A549 (cell line): ENCODE results near the gene KCNN3. TPM values are rescaled to one million over a fixed set of nuclear protein-coding genes. Genes with fewer than 3 reads are reported as not detected.

Source experiments
- ATAC-seq, 2 experiments: fragments of 200-7000 bp in 1 of 2; fragments of >200 bp in 1 of 2; cut with Nextera tagmentation in 1 of 2; cut with Tn5 transposase in 1 of 2; 3 replicates each; pipeline versions ENCODE4 v1.8.0 to v1.9.1; 2018 to 2020; ENCODE audit warnings: mild to moderate bottlenecking in 1 of 2, moderate library complexity in 1 of 2
- CTCF ChIA-PET: fragments of 300-600 bp; sonication (Branson Sonifier 250); formaldehyde crosslinking; extraction: SDS; loops from one replicate; lab custom pipeline; 2021; ENCODE audit warnings: antibody characterized with exemption, inconsistent platforms; lab: Yijun Ruan, JAX
- POLR2A ChIA-PET: fragments of 350-600 bp; formaldehyde crosslinking; extraction: SDS; loops from one replicate; lab custom pipeline; 2021; ENCODE audit warnings: antibody characterized with exemption, inconsistent platforms; lab: Yijun Ruan, JAX
- DNase-seq, 2 experiments: peaks; one replicate each; pipeline versions ENCODE4 v3.0.0 to v3.0.0-alpha.2; 2011 to 2016; ENCODE audit warnings: low read depth in 1 of 2, low spot score in 1 of 2
- FAIRE-seq: peaks from 2 replicates; lab custom pipeline; 2011; peaks lifted over from hg19 to GRCh38; lab: Jason Lieb, UNC
- H3K27ac ChIP-seq, 2 experiments: fragments of >200 bp; sonication (Bioruptor Twin); formaldehyde crosslinking; 3 replicates each; pipeline ENCODE4 v1.5.1; 2016 to 2017
- H3K4me1 ChIP-seq: fragments of >200 bp; sonication (Bioruptor Twin); formaldehyde crosslinking; 3 replicates; pipeline ENCODE4 v1.6.1; 2016
- H3K4me2 ChIP-seq: fragments of >200 bp; sonication (Bioruptor Twin); formaldehyde crosslinking; 3 replicates; pipeline ENCODE4 v1.6.1; 2016
- H3K4me3 ChIP-seq: fragments of >200 bp; sonication (Bioruptor Twin); formaldehyde crosslinking; 3 replicates; pipeline ENCODE4 v1.5.1; 2016
- H3K9me3 ChIP-seq: fragments of >200 bp; sonication (Bioruptor Twin); formaldehyde crosslinking; 3 replicates; pipeline ENCODE4 v1.6.1; 2016
- ATOH8 ChIP-seq: fragments of 250-450 bp; sonication (Bioruptor Pico); IDR thresholded peaks from 2 replicates; pipeline ENCODE4 v1.5.0; 2020; ENCODE audit warnings: low read depth, mild to moderate bottlenecking, moderate library complexity
- BCL3 ChIP-seq: fragments of >200 bp; sonication (Bioruptor Twin); formaldehyde crosslinking; IDR thresholded peaks from 3 replicates; pipeline ENCODE4 v1.6.1; 2016
- FOSB ChIP-seq: fragments of 250-450 bp; sonication (Bioruptor Pico); IDR thresholded peaks from 2 replicates; pipeline ENCODE4 v1.5.0; 2020; ENCODE audit warnings: mild to moderate bottlenecking, moderate library complexity
- FOSL2 ChIP-seq, 2 experiments: fragments of 450-650 bp in 1 of 2; fragments of >200 bp in 1 of 2; sonication (Bioruptor Twin) in 1 of 2; formaldehyde crosslinking; IDR thresholded peaks; 2 replicates each; pipeline versions ENCODE4 v1.5.0 to v1.6.1; 2016 to 2020; ENCODE audit warnings: mild to moderate bottlenecking in 1 of 2, moderate library complexity in 1 of 2
- HOXB5 ChIP-seq: fragments of 250-450 bp; sonication (Bioruptor Pico); IDR thresholded peaks from 2 replicates; pipeline ENCODE4 v1.5.0; 2020; ENCODE audit warnings: mild to moderate bottlenecking, moderate library complexity
- JUNB ChIP-seq: fragments of >200 bp; sonication (Bioruptor Twin); formaldehyde crosslinking; IDR thresholded peaks from 2 replicates; pipeline ENCODE4 v1.6.1; 2016
- MAX ChIP-seq: IDR thresholded peaks from 2 replicates; pipeline ENCODE4 v1.6.1; 2012
- NFE2L2 ChIP-seq: fragments of 150-350 bp; conservative IDR thresholded peaks from 2 replicates; pipeline ENCODE4 v1.6.1; 2014; ENCODE audit warnings: low read length
- RCOR1 ChIP-seq: fragments of 150-350 bp; IDR thresholded peaks from 2 replicates; pipeline ENCODE4 v1.6.1; 2014; ENCODE audit warnings: antibody characterized with exemption, low read length, low read depth
- RNF2 ChIP-seq: fragments of 200-600 bp; sonication (generic); IDR thresholded peaks from 2 replicates; pipeline ENCODE4 v1.6.1; 2016; ENCODE audit warnings: low read depth, mild to moderate bottlenecking, antibody characterized with exemption, moderate library complexity, borderline replicate concordance
- SMC3 ChIP-seq: fragments of >200 bp; sonication (Bioruptor Twin); formaldehyde crosslinking; IDR thresholded peaks from 3 replicates; pipeline ENCODE4 v1.6.1; 2018; ENCODE audit warnings: inconsistent platforms
- TFCP2L1 ChIP-seq: fragments of 250-450 bp; sonication (Bioruptor Pico); IDR thresholded peaks from 2 replicates; pipeline ENCODE4 v1.5.0; 2021; ENCODE audit warnings: mild to moderate bottlenecking
- ZC3H11A ChIP-seq: fragments of 450-650 bp; IDR thresholded peaks from 2 replicates; pipeline ENCODE4 v1.6.1; 2014; ENCODE audit warnings: antibody characterized with exemption, mild to moderate bottlenecking
- WGBS: methylation state at CpG from one replicate; pipeline ENCODE4 v1.1.6; 2017; ENCODE audit errors: missing lambda C conversion rate; 5-methylcytosine and 5-hydroxymethylcytosine counted together
- polyA plus RNA-seq, 4 experiments: library from polyadenylated mRNA; depleted of rRNA in 3 of 4; stranded (reverse); fragments of >200 nt; fragmentation: RNase III in 1 of 4; extraction: RNeasy Plus Mini Kit Qiagen cat#74134 plus additional on column Dnase treatment in 1 of 4; gene quantifications; 2 replicates in 3 of 4; 3 replicates in 1 of 4; pipeline ENCODE4 v1.2.3, GENCODE V29; 2011 to 2017
- TF ChIP-seq, protein P1 (sequence below): fragments of 200-600 bp; sonication (generic); IDR thresholded peaks from 2 replicates; pipeline ENCODE4 v1.6.1; 2016; ENCODE audit warnings: antibody characterized with exemption, mild to moderate bottlenecking, moderate library complexity

Gene KCNN3
- polyA plus RNA-seq, 2 of the 4 experiments (the other 2 are of a cell fraction), result 0.01 to 0.03 TPM

GRCh38 chr1:154717528-154717924 lies 152.6 kb downstream of the KCNN3 start (continued):
- TF ChIP-seq, protein P1, sequence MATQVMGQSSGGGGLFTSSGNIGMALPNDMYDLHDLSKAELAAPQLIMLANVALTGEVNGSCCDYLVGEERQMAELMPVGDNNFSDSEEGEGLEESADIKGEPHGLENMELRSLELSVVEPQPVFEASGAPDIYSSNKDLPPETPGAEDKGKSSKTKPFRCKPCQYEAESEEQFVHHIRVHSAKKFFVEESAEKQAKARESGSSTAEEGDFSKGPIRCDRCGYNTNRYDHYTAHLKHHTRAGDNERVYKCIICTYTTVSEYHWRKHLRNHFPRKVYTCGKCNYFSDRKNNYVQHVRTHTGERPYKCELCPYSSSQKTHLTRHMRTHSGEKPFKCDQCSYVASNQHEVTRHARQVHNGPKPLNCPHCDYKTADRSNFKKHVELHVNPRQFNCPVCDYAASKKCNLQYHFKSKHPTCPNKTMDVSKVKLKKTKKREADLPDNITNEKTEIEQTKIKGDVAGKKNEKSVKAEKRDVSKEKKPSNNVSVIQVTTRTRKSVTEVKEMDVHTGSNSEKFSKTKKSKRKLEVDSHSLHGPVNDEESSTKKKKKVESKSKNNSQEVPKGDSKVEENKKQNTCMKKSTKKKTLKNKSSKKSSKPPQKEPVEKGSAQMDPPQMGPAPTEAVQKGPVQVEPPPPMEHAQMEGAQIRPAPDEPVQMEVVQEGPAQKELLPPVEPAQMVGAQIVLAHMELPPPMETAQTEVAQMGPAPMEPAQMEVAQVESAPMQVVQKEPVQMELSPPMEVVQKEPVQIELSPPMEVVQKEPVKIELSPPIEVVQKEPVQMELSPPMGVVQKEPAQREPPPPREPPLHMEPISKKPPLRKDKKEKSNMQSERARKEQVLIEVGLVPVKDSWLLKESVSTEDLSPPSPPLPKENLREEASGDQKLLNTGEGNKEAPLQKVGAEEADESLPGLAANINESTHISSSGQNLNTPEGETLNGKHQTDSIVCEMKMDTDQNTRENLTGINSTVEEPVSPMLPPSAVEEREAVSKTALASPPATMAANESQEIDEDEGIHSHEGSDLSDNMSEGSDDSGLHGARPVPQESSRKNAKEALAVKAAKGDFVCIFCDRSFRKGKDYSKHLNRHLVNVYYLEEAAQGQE, result no peak
- no peak for TF ChIP-seq ZC3H11A
- TF ChIP-seq, all 56 proteins: peak for 0

DNA sequence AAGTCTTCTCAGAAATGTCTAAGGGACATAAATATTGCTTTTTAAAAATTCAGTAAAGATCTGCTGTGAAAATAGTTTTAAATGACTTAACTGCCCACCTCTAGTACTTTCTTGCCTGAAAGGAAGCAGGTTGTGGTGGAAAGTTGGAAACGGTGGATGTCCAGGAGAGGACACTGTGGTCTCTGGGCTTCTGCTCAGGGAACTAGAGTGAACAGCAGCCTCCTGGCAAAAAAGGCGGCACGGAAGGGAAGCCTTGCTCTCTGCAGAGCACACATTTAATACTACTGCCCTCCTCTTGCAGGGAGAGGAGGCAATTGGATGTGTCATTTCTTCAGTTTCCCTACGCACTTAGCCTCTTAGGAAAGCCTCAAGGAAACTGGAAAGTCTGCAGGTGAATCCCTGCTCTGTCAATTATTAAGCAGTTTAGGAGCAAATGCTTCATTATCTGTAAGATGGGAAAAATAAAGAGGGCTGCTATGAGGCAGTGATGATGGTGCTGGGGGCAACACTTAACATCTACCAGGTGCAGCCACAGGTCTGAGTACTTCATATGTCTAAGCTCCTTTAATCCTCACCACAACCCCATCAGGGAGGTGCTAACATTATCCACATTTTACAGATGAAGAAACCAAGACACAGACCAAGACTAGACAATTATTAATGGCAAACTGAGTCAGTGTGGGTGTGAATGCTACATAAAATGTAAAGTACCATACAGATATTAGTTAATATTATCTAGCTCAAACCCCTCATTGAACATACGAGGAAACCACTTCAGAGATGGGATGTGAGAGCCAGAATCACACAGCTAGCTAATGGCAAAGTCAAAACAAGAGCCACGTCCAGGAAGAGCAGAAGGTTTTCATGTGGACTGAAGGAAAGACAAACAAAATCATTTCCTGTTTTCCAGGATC lies 153.2 kb downstream of the KCNN3 start:
- H3K4me1 ChIP-seq, result peaks cover 6% of the 10 kb centered on the region; the same call in 1 of the 3 replicates
- WGBS, result 56% methylated on average over 6 of the region's 6 CpGs
- H3K4me2 ChIP-seq, result 0 out of 3 replicates have a peak overlapping the region, but pooled peaks have one; percentile 13
- ATAC-seq (no peak), FAIRE-seq (no peak), DNase-seq (no peak)
- H3K9me3 ChIP-seq, result no peaks in the 10 kb centered on the region
- no peak overlapping the region for H3K4me3 ChIP-seq
- TF ChIP-seq BCL3 (no peak), FOSL2 (IDR thresholded peaks at IDR 0.05) (no peak), FOSL2 (CRISPR knock-in tag; IDR thresholded peaks at IDR 0.05) (no peak), HOXB5 (CRISPR knock-in tag) (no peak), MAX (no peak), TFCP2L1 (CRISPR knock-in tag) (no peak), FOSB (CRISPR knock-in tag) (no peak), JUNB (no peak), ATOH8 (no peak), RNF2 (no peak), NFE2L2 (no peak)
- ChIA-PET CTCF (interaction anchor here (0.6 to 2.3 kb wide), 5 partner anchors 15 to 1413 kb away, joined by 3 to 8 read pairs (median 3); no protein-coding TSS in a partner anchor), POLR2A (no interaction called here)
- no peak overlapping the region for H3K27ac ChIP-seq

DNA sequence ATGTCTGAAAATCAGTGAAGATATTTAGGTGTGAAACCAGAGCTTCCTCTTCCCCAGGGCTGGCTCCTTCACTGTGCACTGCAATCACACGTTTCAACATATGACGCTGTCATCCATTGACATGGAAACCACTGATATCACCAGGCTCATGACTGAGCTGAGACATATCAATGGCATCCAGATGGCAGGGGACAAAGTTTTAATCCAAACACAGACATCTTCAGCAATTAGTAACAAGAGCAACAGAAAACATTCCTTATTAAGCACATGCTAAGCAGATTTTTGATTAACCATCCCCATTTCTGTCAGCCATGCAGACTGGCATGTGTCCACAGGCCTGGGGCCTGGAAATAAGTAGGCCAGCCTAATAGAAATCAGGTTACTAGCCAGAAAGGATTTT lies 154.1 kb downstream of the KCNN3 start:
- CTCF ChIA-PET, result interaction anchor here (0.6 to 2.3 kb wide), 7 partner anchors 8 to 159 kb away, joined by 3 to 8 read pairs (median 4); no protein-coding TSS in a partner anchor

More for the DNA sequence above, 154.1 kb downstream of the KCNN3 start:
- no peak overlapping the region for H3K4me3 ChIP-seq
- DNase-seq, result no peak
- H3K4me2 ChIP-seq, result no peak overlapping the region
- peaks cover 6% of the 10 kb centered on the region; the same call in 1 of the 3 replicates for H3K4me1 ChIP-seq
- FAIRE-seq, result no peak
- whole genome bisulfite sequencing, result 89% methylated on average over 2 of the region's 2 CpGs
- no peak for ATAC-seq
- no peaks in the 10 kb centered on the region for H3K9me3 ChIP-seq
- POLR2A ChIA-PET, result no interaction called here
- TF ChIP-seq NFE2L2 (no peak), SMC3 (no peak), RCOR1 (no peak), JUNB (no peak), TFCP2L1 (CRISPR knock-in tag) (no peak)
- TF ChIP-seq, all 56 proteins: peak for 0
- H3K27ac ChIP-seq, result no peak overlapping the region
